Measurements from ENCODE around the gene GNAS. TPM values are rescaled to one million over a fixed set of nuclear protein-coding genes. Genes with fewer than 3 reads are reported as not detected.

GNAS gene
- total and polyA plus RNA-seq, 10 of the 15 experiments (the other 5 are each of a cell fraction or from before 2014, with no cell fraction given) = 209 to 950 (median 394) TPM

- TF ChIP-seq CTCF (IDR thresholded peaks at IDR 0.05 in 2 of 3, conservative IDR thresholded peaks at IDR 0.05 in 1 of 3; ENCODE audit: control insufficient read depth in 2 of 3, extremely low read depth in 1 of 3, insufficient read depth in 1 of 3, low read depth in 3 of 3, low read length in 3 of 3) (no peak), MTA2 (IDR thresholded peaks at IDR 0.05; ENCODE audit: low read depth) (no peak)
These were observed 24.8 kb downstream of the GNAS start (continued) for GRCh38 chr20:58877050-58877975.

- FAIRE-seq (no peak), ATAC-seq (no peak)
- no peak for TF ChIP-seq ZBTB40 (IDR thresholded peaks at IDR 0.05; ENCODE audit: borderline replicate concordance)
- no peak for TF ChIP-seq LARP7 (IDR thresholded peaks at IDR 0.05)
- TF ChIP-seq RELB (IDR thresholded peaks at IDR 0.05; ENCODE audit: low read depth) = no peak
- no peak for TF ChIP-seq TCF3 (IDR thresholded peaks at IDR 0.05; ENCODE audit: borderline replicate concordance, insufficient read depth, low read depth, low read length)
- no peak for TF ChIP-seq ZBTB4 (CRISPR knock-in tag; IDR thresholded peaks at IDR 0.05)
These were observed 25.5 kb downstream of the GNAS start for GRCh38 chr20:58877976-58878360.

More at GRCh38 chr20:58877976-58878360, 25.5 kb downstream of the GNAS start:
- Histone ChIP-seq H3K79me2 (ENCODE audit: control insufficient read depth, insufficient read depth, low read length) (no peaks in the 10 kb centered on the region), H3K4me3 (no peak overlapping the region), H2AFZ (ENCODE audit: control insufficient read depth, low read depth, low read length) (no peak overlapping the region), H3K36me3 (ENCODE audit: control insufficient read depth in 2 of 2, insufficient read depth in 2 of 2, low read length in 1 of 2) (no peaks in the 10 kb centered on the region), H3K9ac (ENCODE audit: control insufficient read depth, insufficient read depth, low read length) (no peak overlapping the region), H3K27ac (ENCODE audit: control insufficient read depth, insufficient read depth) (no peak overlapping the region), H3K9me3 (replicated peaks; ENCODE audit: control insufficient read depth, insufficient read depth, low read length) (no peaks in the 10 kb centered on the region), H3K27me3 (replicated peaks in 1 of 2; ENCODE audit: control insufficient read depth in 2 of 2, insufficient read depth in 2 of 2, low read length in 1 of 2) (no peaks in the 10 kb centered on the region), H4K20me1 (ENCODE audit: control insufficient read depth, insufficient read depth) (no peaks in the 10 kb centered on the region), H3K4me1 (ENCODE audit: control insufficient read depth, insufficient read depth, low read length) (no peaks in the 10 kb centered on the region), H3K4me2 (ENCODE audit: control insufficient read depth, insufficient read depth) (no peak overlapping the region)
- intact Hi-C loops (cut with micrococcal nuclease; ENCODE audit: unreplicated experiment) = no loop called here
- ChIA-PET CTCF (interaction anchor here (1.4 to 1.9 kb wide), 2 partner anchors 8 to 330 kb away, joined by 6 to 7 read pairs; no protein-coding TSS in a partner anchor), SMC1A (ENCODE audit: uncharacterized antibody, unreplicated experiment) (interaction anchor here (0.6 to 2.3 kb wide), 2 partner anchors 11 to 234 kb away, joined by 3 to 7 read pairs; no protein-coding TSS in a partner anchor), POLR2A (no interaction called here), RAD21 (ENCODE audit: unreplicated experiment) (no interaction called here)
- no peak for DNase-seq (ENCODE audit: low read depth, low spot score)
- in situ Hi-C loops (cut with MboI) = no loop called here
- no TSS peak for BruUV-seq (replicated peaks)
- 94% methylated on average over 4 of the region's 4 CpGs for WGBS (ENCODE audit: insufficient coverage, insufficient replicate concordance, low lambda C conversion rate, missing lambda C conversion rate)
